Smooth muscle cell (in vitro differentiated cells): ENCODE data around the gene NKD1. TPM values are rescaled to one million over a fixed set of nuclear protein-coding genes. Genes with fewer than 3 reads are reported as not detected.

Experiments used
- DNase-seq: peaks from one replicate; lab custom pipeline; 2025; ENCODE audit not compliant: unreplicated experiment; lab: John Stamatoyannopoulos, UW
- H2AFZ ChIP-seq: fragments of 200-600 bp; sonication (generic); 2 replicates; pipeline ENCODE4 v1.6.0; 2016; ENCODE audit warnings: antibody characterized with exemption, low read depth, mild to moderate bottlenecking
- H3F3A ChIP-seq: fragments of 200-600 bp; sonication (generic); 2 replicates; pipeline ENCODE4 v1.6.0; 2017; ENCODE audit warnings: antibody characterized with exemption, low read depth
- H3K27ac ChIP-seq: fragments of 200-600 bp; sonication (generic); 2 replicates; pipeline ENCODE4 v1.5.1; 2016; ENCODE audit warnings: low read depth, mild to moderate bottlenecking
- H3K27me3 ChIP-seq: fragments of 200-600 bp; sonication (generic); 2 replicates; pipeline ENCODE4 v1.6.1; 2016; ENCODE audit warnings: low read depth, mild to moderate bottlenecking
- H3K36me3 ChIP-seq: fragments of 200-600 bp; sonication (generic); 2 replicates; pipeline ENCODE4 v1.5.1; 2016; ENCODE audit warnings: low read depth
- H3K4me1 ChIP-seq: fragments of 200-600 bp; sonication (generic); 2 replicates; pipeline ENCODE4 v1.5.1; 2016; ENCODE audit warnings: low read depth
- H3K4me2 ChIP-seq: fragments of 200-600 bp; sonication (generic); 2 replicates; pipeline ENCODE4 v1.6.0; 2016; ENCODE audit warnings: mild to moderate bottlenecking
- H3K4me3 ChIP-seq: fragments of 200-600 bp; sonication (generic); 2 replicates; pipeline ENCODE4 v1.5.1; 2016; ENCODE audit warnings: mild to moderate bottlenecking
- H3K79me2 ChIP-seq: fragments of 200-600 bp; sonication (generic); 2 replicates; pipeline ENCODE4 v1.6.0; 2016; ENCODE audit warnings: low read depth, mild to moderate bottlenecking
- H3K9ac ChIP-seq: fragments of 200-600 bp; sonication (generic); 2 replicates; pipeline ENCODE4 v1.6.0; 2016; ENCODE audit warnings: low read depth
- H3K9me3 ChIP-seq: fragments of 200-600 bp; sonication (generic); replicated peaks from 2 replicates; pipeline ENCODE4 v1.5.1; 2016; ENCODE audit warnings: low read depth
- H4K20me1 ChIP-seq: fragments of 200-600 bp; sonication (generic); 2 replicates; pipeline ENCODE4 v1.6.0; 2016; ENCODE audit warnings: low read depth
- WGBS: methylation state at CpG from one replicate; pipeline ENCODE4 v1.1.7; 2016; ENCODE audit warnings: low lambda C conversion rate; 5-methylcytosine and 5-hydroxymethylcytosine counted together
- polyA plus RNA-seq: library from polyadenylated mRNA; unstranded; fragments of >200 nt; fragmentation: Nextera tagmentation; extraction: Ambion mirVana; gene quantifications from 2 replicates; pipeline ENCODE4 v1.2.1, GENCODE V29; 2016
- total RNA-seq: library from RNA; depleted of rRNA; stranded (reverse); fragments of >200 nt; gene quantifications from 2 replicates; pipeline ENCODE4 v1.2.3, GENCODE V29; 2014
- TF ChIP-seq, protein P1 (sequence below): fragments of 200-600 bp; sonication (generic); IDR thresholded peaks from 2 replicates; pipeline ENCODE4 v1.5.1; 2017; ENCODE audit warnings: borderline replicate concordance, mild to moderate bottlenecking, antibody characterized with exemption; ENCODE audit not compliant: insufficient read depth, poor library complexity, severe bottlenecking

NKD1 gene
- total and polyA plus RNA-seq, 2 experiments from 2014 or later = 4.5 to 18.8 TPM

DNA sequence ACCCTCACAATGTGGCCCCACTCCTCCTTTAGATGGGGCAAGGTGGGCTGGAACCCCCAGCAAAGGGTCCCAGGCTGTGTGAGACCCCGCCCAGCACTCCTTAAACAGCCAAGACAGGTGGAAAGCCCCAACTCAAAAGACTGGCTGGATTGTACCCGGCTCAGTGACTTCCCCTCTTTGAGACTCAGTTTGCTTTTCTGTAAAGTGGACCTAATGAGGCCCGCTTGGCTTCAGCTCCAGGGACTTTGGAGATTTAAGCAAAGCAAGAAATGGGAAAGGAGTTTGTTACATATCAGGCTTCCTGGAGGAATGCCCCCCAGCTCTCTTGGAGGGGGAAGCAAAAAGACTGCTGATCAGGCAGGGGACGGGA lies 93.6 kb downstream of the NKD1 start:
- no peaks in the 10 kb centered on the region for H4K20me1 ChIP-seq
- no peaks in the 10 kb centered on the region for H3K79me2 ChIP-seq
- no peaks in the 10 kb centered on the region for H3K36me3 ChIP-seq
- no peaks in the 10 kb centered on the region for H3K9me3 ChIP-seq
- H3K27ac ChIP-seq = no peak overlapping the region
- no peaks in the 10 kb centered on the region for H3K4me1 ChIP-seq
- H3K4me3 ChIP-seq = no peak overlapping the region
- H2AFZ ChIP-seq = no peak overlapping the region
- DNase-seq = no peak
- no peaks in the 10 kb centered on the region for H3F3A ChIP-seq
- TF ChIP-seq, protein P1, sequence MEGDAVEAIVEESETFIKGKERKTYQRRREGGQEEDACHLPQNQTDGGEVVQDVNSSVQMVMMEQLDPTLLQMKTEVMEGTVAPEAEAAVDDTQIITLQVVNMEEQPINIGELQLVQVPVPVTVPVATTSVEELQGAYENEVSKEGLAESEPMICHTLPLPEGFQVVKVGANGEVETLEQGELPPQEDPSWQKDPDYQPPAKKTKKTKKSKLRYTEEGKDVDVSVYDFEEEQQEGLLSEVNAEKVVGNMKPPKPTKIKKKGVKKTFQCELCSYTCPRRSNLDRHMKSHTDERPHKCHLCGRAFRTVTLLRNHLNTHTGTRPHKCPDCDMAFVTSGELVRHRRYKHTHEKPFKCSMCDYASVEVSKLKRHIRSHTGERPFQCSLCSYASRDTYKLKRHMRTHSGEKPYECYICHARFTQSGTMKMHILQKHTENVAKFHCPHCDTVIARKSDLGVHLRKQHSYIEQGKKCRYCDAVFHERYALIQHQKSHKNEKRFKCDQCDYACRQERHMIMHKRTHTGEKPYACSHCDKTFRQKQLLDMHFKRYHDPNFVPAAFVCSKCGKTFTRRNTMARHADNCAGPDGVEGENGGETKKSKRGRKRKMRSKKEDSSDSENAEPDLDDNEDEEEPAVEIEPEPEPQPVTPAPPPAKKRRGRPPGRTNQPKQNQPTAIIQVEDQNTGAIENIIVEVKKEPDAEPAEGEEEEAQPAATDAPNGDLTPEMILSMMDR = no peak
- no peaks in the 10 kb centered on the region for H3K27me3 ChIP-seq
- no peak overlapping the region for H3K4me2 ChIP-seq
- WGBS = 97% methylated on average over 4 of the region's 4 CpGs
- no peak overlapping the region for H3K9ac ChIP-seq

- DNase-seq = no peak
- Histone ChIP-seq H3K79me2 (no peaks in the 10 kb centered on the region), H2AFZ (no peak overlapping the region), H3K4me3 (no peak overlapping the region), H3K27ac (no peak overlapping the region), H3K36me3 (no peaks in the 10 kb centered on the region), H3K4me1 (no peaks in the 10 kb centered on the region), H3K27me3 (no peaks in the 10 kb centered on the region), H3K9me3 (no peaks in the 10 kb centered on the region), H3K9ac (no peak overlapping the region), H4K20me1 (no peaks in the 10 kb centered on the region), H3K4me2 (no peak overlapping the region), H3F3A (no peaks in the 10 kb centered on the region)
- WGBS = 100% methylated on average over 5 of the region's 5 CpGs
- TF ChIP-seq, protein P1 = no peak
Observed at GRCh38 chr16:50642349-50642748, 94.2 kb downstream of the NKD1 start.

DNA sequence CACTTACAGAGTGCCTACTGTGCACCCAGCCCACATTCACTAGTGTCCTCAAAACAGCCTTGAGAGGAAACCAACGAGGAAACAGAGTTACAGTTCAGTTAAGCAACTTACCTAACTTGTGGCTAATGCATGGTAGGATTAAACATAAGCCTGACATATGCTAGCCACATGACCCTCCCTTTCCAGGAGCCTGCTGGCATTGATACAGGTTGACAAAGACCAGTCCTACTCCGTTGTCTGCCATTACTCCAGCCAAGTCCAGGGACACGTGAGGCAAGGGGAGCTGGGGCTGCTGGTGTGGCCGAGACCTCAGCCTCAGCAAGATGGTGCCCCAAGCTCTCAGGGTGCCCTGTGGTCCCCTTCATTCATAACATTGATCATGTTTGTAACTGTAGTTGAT lies 95.0 kb downstream of the NKD1 start:
- Histone ChIP-seq H3F3A (no peaks in the 10 kb centered on the region), H3K27ac (no peak overlapping the region), H3K27me3 (no peaks in the 10 kb centered on the region), H4K20me1 (no peaks in the 10 kb centered on the region), H3K36me3 (no peaks in the 10 kb centered on the region), H2AFZ (no peak overlapping the region), H3K9ac (no peak overlapping the region), H3K79me2 (no peaks in the 10 kb centered on the region), H3K4me2 (no peak overlapping the region), H3K4me1 (no peaks in the 10 kb centered on the region), H3K9me3 (no peaks in the 10 kb centered on the region), H3K4me3 (no peak overlapping the region)
- WGBS = 83% methylated on average over 4 of the region's 4 CpGs
- TF ChIP-seq, protein P1 = no peak
- no peak for DNase-seq

DNA sequence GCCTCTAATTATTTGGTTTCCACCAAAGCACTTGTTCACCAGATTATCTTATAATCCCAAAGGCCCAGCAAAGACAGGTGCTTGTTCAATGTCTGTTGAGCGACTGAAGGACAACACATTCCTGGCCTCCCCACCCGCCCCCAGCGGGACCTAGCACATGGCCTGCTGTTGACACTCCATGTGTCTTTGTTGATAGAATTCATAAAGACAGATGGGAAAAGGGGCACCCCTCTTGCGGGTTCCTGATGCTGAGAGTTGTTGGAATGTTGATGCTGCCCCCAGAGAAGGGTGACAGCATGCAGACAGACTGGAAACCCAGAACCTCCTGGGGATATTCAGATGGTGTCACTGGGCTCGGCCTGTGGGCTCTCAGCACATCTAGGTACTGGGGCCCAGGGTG lies 96.0 kb downstream of the NKD1 start:
- Histone ChIP-seq H3K36me3 (no peaks in the 10 kb centered on the region), H3K27ac (no peak overlapping the region), H2AFZ (no peak overlapping the region), H3F3A (no peaks in the 10 kb centered on the region), H3K4me2 (no peak overlapping the region), H3K4me1 (no peaks in the 10 kb centered on the region), H4K20me1 (no peaks in the 10 kb centered on the region), H3K27me3 (no peaks in the 10 kb centered on the region), H3K9ac (no peak overlapping the region), H3K79me2 (no peaks in the 10 kb centered on the region), H3K4me3 (no peak overlapping the region), H3K9me3 (no peaks in the 10 kb centered on the region)
- no peak for DNase-seq
- TF ChIP-seq, protein P1 = no peak
- WGBS = 96% methylated on average over 5 of the region's 5 CpGs
